ENCODE results near the gene SETBP1.

DNA sequence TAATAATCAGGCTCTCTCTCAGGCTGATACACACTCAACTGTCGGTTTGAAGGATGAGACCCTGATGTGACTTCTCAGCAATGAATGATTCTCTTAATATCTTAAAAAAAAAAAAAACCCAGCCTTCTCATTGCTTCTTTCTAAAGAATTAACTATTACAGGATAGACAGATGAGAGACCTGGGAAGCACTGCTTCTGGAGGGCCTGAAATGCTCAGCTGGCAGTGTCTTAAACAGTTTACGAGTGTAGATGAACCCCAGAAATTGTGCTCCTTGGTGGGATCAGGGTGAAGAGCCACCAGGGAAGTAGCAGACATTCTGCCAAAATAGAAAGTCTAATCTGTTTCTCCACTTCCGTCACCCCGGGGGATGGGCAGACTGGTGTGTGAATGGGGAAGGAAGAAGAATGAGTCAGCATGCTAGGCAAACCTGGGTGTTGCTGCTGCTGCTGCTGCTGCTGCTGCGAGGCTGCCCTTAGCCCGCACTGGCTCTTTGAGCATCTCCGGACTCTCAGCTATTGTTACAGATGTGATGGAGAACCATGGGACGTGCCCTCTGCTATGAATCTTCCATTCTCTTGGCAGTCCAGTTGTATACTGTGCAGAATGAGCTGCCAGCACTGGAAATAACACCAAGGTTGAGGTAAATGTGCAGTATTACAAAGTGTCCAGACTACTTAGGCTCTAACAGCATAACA is 158.4 kb downstream of the SETBP1 start:
- TF ChIP-seq RFX5 (IDR thresholded peaks at IDR 0.05; ENCODE audit: low read depth, low read length) (no peak), ZBTB20 (CRISPR knock-in tag; IDR thresholded peaks at IDR 0.05; ENCODE audit: borderline replicate concordance, low read depth) (no peak), RBFOX2 (IDR thresholded peaks at IDR 0.05; ENCODE audit: low read depth, low read length) (no peak), BHLHE40 (IDR thresholded peaks at IDR 0.05; ENCODE audit: low read length) (no peak), POLR2A (IDR thresholded peaks at IDR 0.05; ENCODE audit: insufficient read depth in 1 of 2, low read depth in 2 of 2, low read length in 2 of 2) (no peak), JUN (CRISPR knock-in tag; IDR thresholded peaks at IDR 0.05) (no peak), NFE2L2 (IDR thresholded peaks at IDR 0.05; ENCODE audit: low read length) (no peak), ZBTB21 (CRISPR knock-in tag; IDR thresholded peaks at IDR 0.05) (no peak), HNF4A (CRISPR knock-in tag; IDR thresholded peaks at IDR 0.05) (no peak), ZBTB8A (CRISPR knock-in tag; IDR thresholded peaks at IDR 0.05; ENCODE audit: borderline replicate concordance, low read depth) (no peak), CEBPB (IDR thresholded peaks at IDR 0.05; ENCODE audit: borderline replicate concordance, low read depth, low read length) (no peak)
- TF ChIP-seq, protein P1, sequence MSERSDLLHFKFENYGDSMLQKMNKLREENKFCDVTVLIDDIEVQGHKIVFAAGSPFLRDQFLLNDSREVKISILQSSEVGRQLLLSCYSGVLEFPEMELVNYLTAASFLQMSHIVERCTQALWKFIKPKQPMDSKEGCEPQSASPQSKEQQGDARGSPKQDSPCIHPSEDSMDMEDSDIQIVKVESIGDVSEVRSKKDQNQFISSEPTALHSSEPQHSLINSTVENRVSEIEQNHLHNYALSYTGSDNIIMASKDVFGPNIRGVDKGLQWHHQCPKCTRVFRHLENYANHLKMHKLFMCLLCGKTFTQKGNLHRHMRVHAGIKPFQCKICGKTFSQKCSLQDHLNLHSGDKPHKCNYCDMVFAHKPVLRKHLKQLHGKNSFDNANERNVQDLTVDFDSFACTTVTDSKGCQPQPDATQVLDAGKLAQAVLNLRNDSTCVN (CRISPR knock-in tag; IDR thresholded peaks at IDR 0.05; ENCODE audit: borderline replicate concordance), result no peak
- TF ChIP-seq, protein P2, sequence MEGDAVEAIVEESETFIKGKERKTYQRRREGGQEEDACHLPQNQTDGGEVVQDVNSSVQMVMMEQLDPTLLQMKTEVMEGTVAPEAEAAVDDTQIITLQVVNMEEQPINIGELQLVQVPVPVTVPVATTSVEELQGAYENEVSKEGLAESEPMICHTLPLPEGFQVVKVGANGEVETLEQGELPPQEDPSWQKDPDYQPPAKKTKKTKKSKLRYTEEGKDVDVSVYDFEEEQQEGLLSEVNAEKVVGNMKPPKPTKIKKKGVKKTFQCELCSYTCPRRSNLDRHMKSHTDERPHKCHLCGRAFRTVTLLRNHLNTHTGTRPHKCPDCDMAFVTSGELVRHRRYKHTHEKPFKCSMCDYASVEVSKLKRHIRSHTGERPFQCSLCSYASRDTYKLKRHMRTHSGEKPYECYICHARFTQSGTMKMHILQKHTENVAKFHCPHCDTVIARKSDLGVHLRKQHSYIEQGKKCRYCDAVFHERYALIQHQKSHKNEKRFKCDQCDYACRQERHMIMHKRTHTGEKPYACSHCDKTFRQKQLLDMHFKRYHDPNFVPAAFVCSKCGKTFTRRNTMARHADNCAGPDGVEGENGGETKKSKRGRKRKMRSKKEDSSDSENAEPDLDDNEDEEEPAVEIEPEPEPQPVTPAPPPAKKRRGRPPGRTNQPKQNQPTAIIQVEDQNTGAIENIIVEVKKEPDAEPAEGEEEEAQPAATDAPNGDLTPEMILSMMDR (CRISPR knock-in tag; IDR thresholded peaks at IDR 0.05), result no peak
- TF ChIP-seq, protein P3, sequence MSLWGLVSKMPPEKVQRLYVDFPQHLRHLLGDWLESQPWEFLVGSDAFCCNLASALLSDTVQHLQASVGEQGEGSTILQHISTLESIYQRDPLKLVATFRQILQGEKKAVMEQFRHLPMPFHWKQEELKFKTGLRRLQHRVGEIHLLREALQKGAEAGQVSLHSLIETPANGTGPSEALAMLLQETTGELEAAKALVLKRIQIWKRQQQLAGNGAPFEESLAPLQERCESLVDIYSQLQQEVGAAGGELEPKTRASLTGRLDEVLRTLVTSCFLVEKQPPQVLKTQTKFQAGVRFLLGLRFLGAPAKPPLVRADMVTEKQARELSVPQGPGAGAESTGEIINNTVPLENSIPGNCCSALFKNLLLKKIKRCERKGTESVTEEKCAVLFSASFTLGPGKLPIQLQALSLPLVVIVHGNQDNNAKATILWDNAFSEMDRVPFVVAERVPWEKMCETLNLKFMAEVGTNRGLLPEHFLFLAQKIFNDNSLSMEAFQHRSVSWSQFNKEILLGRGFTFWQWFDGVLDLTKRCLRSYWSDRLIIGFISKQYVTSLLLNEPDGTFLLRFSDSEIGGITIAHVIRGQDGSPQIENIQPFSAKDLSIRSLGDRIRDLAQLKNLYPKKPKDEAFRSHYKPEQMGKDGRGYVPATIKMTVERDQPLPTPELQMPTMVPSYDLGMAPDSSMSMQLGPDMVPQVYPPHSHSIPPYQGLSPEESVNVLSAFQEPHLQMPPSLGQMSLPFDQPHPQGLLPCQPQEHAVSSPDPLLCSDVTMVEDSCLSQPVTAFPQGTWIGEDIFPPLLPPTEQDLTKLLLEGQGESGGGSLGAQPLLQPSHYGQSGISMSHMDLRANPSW (CRISPR knock-in tag; IDR thresholded peaks at IDR 0.05; ENCODE audit: borderline replicate concordance), result no peak
